ENCODE data around the gene MAL. TPM values are rescaled to one million over a fixed set of nuclear protein-coding genes. Genes with fewer than 3 reads are reported as not detected.

The MAL gene
- total RNA-seq, 3 donors from 2014 or later (not counting 1 experiment from before 2014, with no cell fraction given), result 0.54 to 3.3 (median 1.8) TPM

DNA sequence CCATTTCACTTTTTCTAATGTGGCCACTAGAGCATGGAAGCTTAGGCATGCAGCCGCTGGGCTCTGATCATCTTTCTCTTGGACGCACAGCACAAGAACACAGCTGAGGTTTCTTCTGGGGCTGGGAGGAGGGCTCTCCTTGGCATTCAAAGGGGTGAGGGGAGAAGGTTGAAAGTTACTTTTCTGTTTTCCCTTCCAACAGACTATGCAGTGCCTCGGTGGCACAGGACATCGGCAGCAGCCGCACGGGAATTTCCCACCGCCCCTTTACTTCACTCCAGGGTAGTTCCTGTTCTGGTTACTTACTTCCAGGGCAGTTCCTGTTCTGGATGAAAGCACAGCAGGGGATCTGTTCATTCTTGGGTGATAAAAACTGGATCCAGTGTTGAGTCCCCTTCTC lies 18.9 kb upstream of the MAL start:
- H3K4me1 ChIP-seq (ENCODE audit: control insufficient read depth, insufficient read depth, low read length), result no peaks in the 10 kb centered on the region
- ATAC-seq, result no peak
- intact Hi-C loops (cut with micrococcal nuclease), result no loop called here
- H3K4me3 ChIP-seq (ENCODE audit: low read length), result no peak overlapping the region
- Mint-ChIP-seq H3K27me3 (ENCODE audit: low read depth in 2 of 2) (peaks cover 0 to 3% of the 10 kb centered on the region in 2 donors), H3K27ac (no peak overlapping the region), H3K9me3 (no peaks in the 10 kb centered on the region), H3K4me1 (peaks cover 0 to 4% of the 10 kb centered on the region in 2 donors), H3K36me3 (no peaks in the 10 kb centered on the region), H3K4me3 (no peak overlapping the region)
- no peak overlapping the region for H3K27ac ChIP-seq (ENCODE audit: low read length)
- H3K36me3 ChIP-seq (ENCODE audit: control insufficient read depth, insufficient read depth, low read length), result no peaks in the 10 kb centered on the region
- TF ChIP-seq, protein P1, sequence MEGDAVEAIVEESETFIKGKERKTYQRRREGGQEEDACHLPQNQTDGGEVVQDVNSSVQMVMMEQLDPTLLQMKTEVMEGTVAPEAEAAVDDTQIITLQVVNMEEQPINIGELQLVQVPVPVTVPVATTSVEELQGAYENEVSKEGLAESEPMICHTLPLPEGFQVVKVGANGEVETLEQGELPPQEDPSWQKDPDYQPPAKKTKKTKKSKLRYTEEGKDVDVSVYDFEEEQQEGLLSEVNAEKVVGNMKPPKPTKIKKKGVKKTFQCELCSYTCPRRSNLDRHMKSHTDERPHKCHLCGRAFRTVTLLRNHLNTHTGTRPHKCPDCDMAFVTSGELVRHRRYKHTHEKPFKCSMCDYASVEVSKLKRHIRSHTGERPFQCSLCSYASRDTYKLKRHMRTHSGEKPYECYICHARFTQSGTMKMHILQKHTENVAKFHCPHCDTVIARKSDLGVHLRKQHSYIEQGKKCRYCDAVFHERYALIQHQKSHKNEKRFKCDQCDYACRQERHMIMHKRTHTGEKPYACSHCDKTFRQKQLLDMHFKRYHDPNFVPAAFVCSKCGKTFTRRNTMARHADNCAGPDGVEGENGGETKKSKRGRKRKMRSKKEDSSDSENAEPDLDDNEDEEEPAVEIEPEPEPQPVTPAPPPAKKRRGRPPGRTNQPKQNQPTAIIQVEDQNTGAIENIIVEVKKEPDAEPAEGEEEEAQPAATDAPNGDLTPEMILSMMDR (IDR thresholded peaks at IDR 0.05), result no peak
- no peaks in the 10 kb centered on the region for H3K9me3 ChIP-seq (ENCODE audit: control insufficient read depth, insufficient read depth, low read length)
- 54% methylated on average over 7 of the region's 7 CpGs for WGBS (ENCODE audit: insufficient coverage)
- DNase-seq, result no peak
- no peaks in the 10 kb centered on the region for H3K27me3 ChIP-seq (ENCODE audit: control insufficient read depth, insufficient read depth, low read length)

DNA sequence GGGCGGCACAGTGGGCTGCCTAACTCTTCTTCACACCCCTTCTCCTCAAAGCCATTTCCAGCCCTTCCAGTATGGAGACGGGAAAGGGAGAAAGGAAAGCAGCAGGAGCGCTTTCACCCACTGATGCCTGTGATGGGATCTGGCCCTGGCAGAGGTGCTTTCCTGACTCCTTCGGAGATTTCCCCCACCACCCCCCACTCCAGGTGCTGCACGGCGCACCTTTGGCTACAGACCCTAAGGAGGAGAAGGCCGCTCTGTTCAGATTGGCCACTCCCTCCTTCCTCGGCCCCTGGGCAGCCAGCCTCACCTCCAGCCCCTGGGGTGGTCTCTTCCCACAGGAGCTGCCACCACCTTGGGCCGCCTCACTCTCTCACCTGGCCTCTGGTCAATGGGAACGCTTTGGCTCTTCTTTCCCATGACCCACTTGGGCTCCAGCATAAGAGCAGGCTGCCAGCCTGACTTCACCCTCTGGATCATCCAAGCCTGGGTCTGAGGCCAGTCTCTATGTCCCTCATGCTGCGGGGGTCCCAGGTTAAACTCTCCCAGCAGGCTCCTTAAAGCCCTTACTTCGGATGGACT lies 18.4 kb upstream of the MAL start:
- H3K27ac ChIP-seq (ENCODE audit: low read length), result no peak overlapping the region
- no peak for DNase-seq
- no peaks in the 10 kb centered on the region for H3K9me3 ChIP-seq (ENCODE audit: control insufficient read depth, insufficient read depth, low read length)
- no peak overlapping the region for H3K4me3 ChIP-seq (ENCODE audit: low read length)
- H3K27me3 ChIP-seq (ENCODE audit: control insufficient read depth, insufficient read depth, low read length), result no peaks in the 10 kb centered on the region
- H3K4me1 ChIP-seq (ENCODE audit: control insufficient read depth, insufficient read depth, low read length), result no peaks in the 10 kb centered on the region
- intact Hi-C loops (cut with micrococcal nuclease), result no loop called here
- no peak overlapping the region for H3K27ac Mint-ChIP-seq
- no peak overlapping the region for H3K4me3 Mint-ChIP-seq
- no peak for ATAC-seq
- no peaks in the 10 kb centered on the region for H3K36me3 ChIP-seq (ENCODE audit: control insufficient read depth, insufficient read depth, low read length)
- no peaks in the 10 kb centered on the region for H3K9me3 Mint-ChIP-seq
- peaks cover 0 to 3% of the 10 kb centered on the region in 2 donors for H3K27me3 Mint-ChIP-seq (ENCODE audit: low read depth in 2 of 2)
- H3K4me1 Mint-ChIP-seq, result peaks cover 0 to 4% of the 10 kb centered on the region in 2 donors
- TF ChIP-seq, protein P1 (IDR thresholded peaks at IDR 0.05), result no peak
- 91% methylated on average over 12 of the region's 12 CpGs for WGBS (ENCODE audit: insufficient coverage)
- H3K36me3 Mint-ChIP-seq, result no peaks in the 10 kb centered on the region

DNA sequence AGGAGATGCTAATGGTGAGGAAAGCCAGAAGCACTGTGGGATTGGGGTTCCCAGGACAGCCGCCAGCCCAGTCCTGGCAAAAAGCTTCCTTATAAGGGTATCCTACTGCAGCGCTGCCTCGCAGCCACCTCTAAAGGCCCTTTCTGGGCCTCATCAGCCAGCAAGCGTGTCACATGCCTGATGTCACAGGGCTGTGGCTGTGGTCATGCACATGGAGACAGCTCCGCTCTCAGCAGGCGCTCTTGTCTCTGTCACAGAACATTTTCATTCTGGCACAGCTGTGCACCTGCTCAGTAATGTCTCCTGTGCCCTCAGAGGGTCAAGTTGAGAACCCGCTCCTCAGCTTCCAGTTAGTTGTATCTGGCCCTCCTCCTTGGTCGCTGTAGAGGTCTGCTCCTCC lies 17.7 kb upstream of the MAL start:
- H3K27ac Mint-ChIP-seq, result no peak overlapping the region
- Histone ChIP-seq H3K36me3 (ENCODE audit: control insufficient read depth, insufficient read depth, low read length) (no peaks in the 10 kb centered on the region), H3K27ac (ENCODE audit: low read length) (no peak overlapping the region), H3K27me3 (ENCODE audit: control insufficient read depth, insufficient read depth, low read length) (no peaks in the 10 kb centered on the region), H3K4me1 (ENCODE audit: control insufficient read depth, insufficient read depth, low read length) (no peaks in the 10 kb centered on the region), H3K4me3 (ENCODE audit: low read length) (no peak overlapping the region), H3K9me3 (ENCODE audit: control insufficient read depth, insufficient read depth, low read length) (no peaks in the 10 kb centered on the region)
- no peak overlapping the region for H3K4me3 Mint-ChIP-seq
- H3K36me3 Mint-ChIP-seq, result no peaks in the 10 kb centered on the region
- H3K9me3 Mint-ChIP-seq, result no peaks in the 10 kb centered on the region
- 83% methylated on average over 8 of the region's 8 CpGs for WGBS (ENCODE audit: insufficient coverage)
- H3K4me1 Mint-ChIP-seq, result peaks cover 0 to 4% of the 10 kb centered on the region in 2 donors
- no peak for ATAC-seq
- DNase-seq, result no peak
- TF ChIP-seq, protein P1 (IDR thresholded peaks at IDR 0.05), result no peak
- peaks cover 0 to 3% of the 10 kb centered on the region in 2 donors for H3K27me3 Mint-ChIP-seq (ENCODE audit: low read depth in 2 of 2)
- intact Hi-C loops (cut with micrococcal nuclease), result no loop called here

DNA sequence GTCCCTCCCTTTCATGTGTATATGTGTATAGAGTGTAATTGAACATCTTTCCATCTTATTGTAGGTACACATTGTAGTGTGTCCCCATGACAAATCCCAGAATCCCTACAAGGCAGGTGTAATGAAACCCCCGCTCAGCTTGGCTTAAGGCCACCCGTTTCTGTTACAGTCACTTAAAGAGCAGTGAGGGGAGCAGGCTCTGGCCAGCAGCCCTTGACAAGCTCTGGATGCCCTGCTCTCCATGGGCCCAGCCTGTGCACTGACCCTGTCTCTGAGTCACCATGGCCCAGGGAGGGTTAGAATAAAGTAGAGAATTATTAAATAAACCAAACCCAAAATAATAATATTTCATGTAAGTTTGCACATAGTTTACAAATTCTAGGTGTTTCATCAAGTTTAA lies 17.2 kb upstream of the MAL start:
- Histone ChIP-seq H3K27ac (ENCODE audit: low read length) (no peak overlapping the region), H3K27me3 (ENCODE audit: control insufficient read depth, insufficient read depth, low read length) (no peaks in the 10 kb centered on the region), H3K36me3 (ENCODE audit: control insufficient read depth, insufficient read depth, low read length) (no peaks in the 10 kb centered on the region), H3K9me3 (ENCODE audit: control insufficient read depth, insufficient read depth, low read length) (no peaks in the 10 kb centered on the region), H3K4me3 (ENCODE audit: low read length) (no peak overlapping the region), H3K4me1 (ENCODE audit: control insufficient read depth, insufficient read depth, low read length) (no peaks in the 10 kb centered on the region)
- no peak overlapping the region for H3K27ac Mint-ChIP-seq
- H3K4me1 Mint-ChIP-seq, result peaks cover 0 to 4% of the 10 kb centered on the region in 2 donors
- no peak for DNase-seq
- no peaks in the 10 kb centered on the region for H3K36me3 Mint-ChIP-seq
- ATAC-seq, result no peak
- H3K27me3 Mint-ChIP-seq (ENCODE audit: low read depth in 2 of 2), result peaks cover 0 to 3% of the 10 kb centered on the region in 2 donors
- intact Hi-C loops (cut with micrococcal nuclease), result no loop called here
- H3K9me3 Mint-ChIP-seq, result no peaks in the 10 kb centered on the region
- TF ChIP-seq, protein P1 (IDR thresholded peaks at IDR 0.05), result no peak
- H3K4me3 Mint-ChIP-seq, result no peak overlapping the region
- 87% methylated on average over 2 of the region's 2 CpGs for WGBS (ENCODE audit: insufficient coverage)

All from natural killer cell (primary cell).